H1 (cell line): ENCODE results near the gene CDKL5. TPM values are rescaled to one million over a fixed set of nuclear protein-coding genes. Genes with fewer than 3 reads are reported as not detected.

Experiments used
- CTCF ChIA-PET: fragments of 300-600 bp; sonication (Branson Sonifier 250); formaldehyde crosslinking; loops from one replicate; lab custom pipeline; 2021; ENCODE audit not compliant: partially characterized antibody; lab: Charles Lee
- POLR2A ChIA-PET: fragments of 300-600 bp; sonication (Branson Sonifier 250); formaldehyde crosslinking; loops from one replicate; lab custom pipeline; 2021; ENCODE audit warnings: inconsistent platforms; ENCODE audit not compliant: partially characterized antibody; lab: Charles Lee
- DNase-seq, 2 experiments: peaks; one replicate each; pipeline versions ENCODE4 v3.0.0 to v3.0.0-alpha.2; 2010 to 2022; ENCODE audit warnings: low spot score in 2 of 2, low read depth in 1 of 2, mixed read lengths in 1 of 2
- FAIRE-seq: peaks from 2 replicates; lab custom pipeline; 2011; peaks lifted over from hg19 to GRCh38; lab: Jason Lieb, UNC
- H2AFZ ChIP-seq: 2 replicates; pipeline ENCODE4 v1.8.1; 2012; ENCODE audit warnings: low read length, inconsistent platforms
- H2AK5ac ChIP-seq: 2 replicates; pipeline ENCODE4 v1.6.1; 2013; ENCODE audit warnings: low read depth, low read length
- H2BK120ac ChIP-seq: replicated peaks from 2 replicates; pipeline ENCODE3; 2013; ENCODE audit warnings: low read depth, low read length, inconsistent platforms
- H2BK12ac ChIP-seq: 2 replicates; pipeline ENCODE4 v1.6.1; 2013; ENCODE audit warnings: low read depth, low read length
- H2BK15ac ChIP-seq: 2 replicates; pipeline ENCODE4 v1.6.1; 2013; ENCODE audit warnings: low read length
- H2BK20ac ChIP-seq: 2 replicates; pipeline ENCODE4 v1.6.1; 2013; ENCODE audit warnings: low read length
- H2BK5ac ChIP-seq: 2 replicates; pipeline ENCODE4 v1.6.1; 2013; ENCODE audit warnings: low read depth, low read length
- H3K14ac ChIP-seq: 2 replicates; pipeline ENCODE4 v1.6.1; 2013; ENCODE audit warnings: inconsistent platforms; ENCODE audit not compliant: insufficient read length
- H3K18ac ChIP-seq: 2 replicates; pipeline ENCODE4 v1.6.1; 2013; ENCODE audit warnings: low read length; ENCODE audit errors: extremely low read depth
- H3K23ac ChIP-seq: 2 replicates; pipeline ENCODE4 v1.6.1; 2013; ENCODE audit warnings: inconsistent platforms; ENCODE audit not compliant: insufficient read length
- H3K23me2 ChIP-seq: 2 replicates; pipeline ENCODE4 v1.6.1; 2013; ENCODE audit warnings: low read depth, low read length
- H3K27ac ChIP-seq: 2 replicates; pipeline ENCODE4 v1.6.1; 2011; ENCODE audit warnings: low read depth, low read length, inconsistent platforms
- H3K27me3 ChIP-seq, 4 experiments: replicated peaks in 1 of 4; 1 replicate in 1 of 4; 2 replicates in 3 of 4; pipeline versions ENCODE4 v1.6.1 to v1.8.1; 2011 to 2013; ENCODE audit warnings: low read length in 3 of 4, mild to moderate bottlenecking in 3 of 4, inconsistent platforms in 2 of 4, mixed read lengths in 2 of 4, moderate library complexity in 1 of 4; ENCODE audit not compliant: control insufficient read depth in 3 of 4, insufficient read depth in 3 of 4; ENCODE audit errors: extremely low read depth in 1 of 4
- H3K36me3 ChIP-seq, 4 experiments: 2 replicates each; pipeline versions ENCODE4 v1.6.1 to v1.8.1; 2011 to 2013; ENCODE audit warnings: mild to moderate bottlenecking in 4 of 4, low read length in 3 of 4, moderate library complexity in 2 of 4, control low read depth in 1 of 4, inconsistent platforms in 1 of 4; ENCODE audit not compliant: insufficient read depth in 4 of 4, control insufficient read depth in 2 of 4
- H3K4ac ChIP-seq: replicated peaks from 2 replicates; pipeline ENCODE3; 2013; ENCODE audit warnings: low read length, low read depth, mixed read lengths, inconsistent platforms; ENCODE audit not compliant: insufficient read length
- H3K4me1 ChIP-seq, 4 experiments: replicated peaks in 1 of 4; 1 replicate in 1 of 4; 2 replicates in 3 of 4; pipeline versions ENCODE4 v1.6.1 to v1.8.1; 2011 to 2013; ENCODE audit warnings: low read length in 3 of 4, inconsistent platforms in 2 of 4, mixed read lengths in 1 of 4; ENCODE audit not compliant: insufficient read depth in 4 of 4, control insufficient read depth in 3 of 4
- H3K4me2 ChIP-seq, 2 experiments: 2 replicates each; pipeline versions ENCODE4 v1.6.1 to v1.8.1; 2011 to 2013; ENCODE audit warnings: low read depth in 2 of 2, low read length in 2 of 2, control low read depth in 1 of 2, inconsistent platforms in 1 of 2, mild to moderate bottlenecking in 1 of 2; ENCODE audit not compliant: insufficient read depth in 1 of 2
- H3K4me3 ChIP-seq, 4 experiments: fragments of 200-600, 300-600 bp in 1 of 4; sonication (generic), shearing (Covaris generic), sonication (Bioruptor Twin) in 1 of 4; 2 replicates each; pipeline versions ENCODE4 v1.5.1 to v1.8.1; 2011 to 2016; ENCODE audit warnings: low read length in 4 of 4, low read depth in 3 of 4, control low read depth in 2 of 4, inconsistent platforms in 2 of 4, mild to moderate bottlenecking in 2 of 4, mixed read lengths in 1 of 4, moderate library complexity in 1 of 4; ENCODE audit not compliant: insufficient read depth in 2 of 4; ENCODE audit errors: extremely low read depth in 1 of 4
- H3K56ac ChIP-seq: replicated peaks from 2 replicates; pipeline ENCODE3; 2013; ENCODE audit warnings: low read depth, mild to moderate bottlenecking, mixed read lengths, low read length, inconsistent platforms; ENCODE audit not compliant: insufficient read length
- H3K79me1 ChIP-seq: 2 replicates; pipeline ENCODE4 v1.6.1; 2013; ENCODE audit warnings: low read depth, low read length, control low read depth
- H3K79me2 ChIP-seq, 2 experiments: 2 replicates each; pipeline versions ENCODE4 v1.6.1 to v1.8.1; 2012 to 2013; ENCODE audit warnings: low read length in 2 of 2, mild to moderate bottlenecking in 2 of 2, inconsistent platforms in 1 of 2; ENCODE audit not compliant: insufficient read depth in 2 of 2, control insufficient read depth in 1 of 2
- H3K9ac ChIP-seq, 4 experiments: replicated peaks in 1 of 4; 1 replicate in 1 of 4; 2 replicates in 3 of 4; pipeline versions ENCODE4 v1.6.1 to v1.8.1; 2011 to 2013; ENCODE audit warnings: low read depth in 3 of 4, low read length in 3 of 4, control low read depth in 2 of 4, mild to moderate bottlenecking in 2 of 4, moderate library complexity in 2 of 4, inconsistent platforms in 1 of 4; ENCODE audit errors: extremely low read depth in 1 of 4
- H3K9me3 ChIP-seq, 2 experiments: 2 replicates each; pipeline versions ENCODE4 v1.6.1 to v1.8.1; 2012 to 2013; ENCODE audit warnings: mild to moderate bottlenecking in 2 of 2, moderate library complexity in 2 of 2, control low read depth in 1 of 2, inconsistent platforms in 1 of 2, low read depth in 1 of 2, low read length in 1 of 2, mixed read lengths in 1 of 2; ENCODE audit not compliant: insufficient read depth in 2 of 2
- H4K20me1 ChIP-seq, 2 experiments: replicated peaks in 1 of 2; 2 replicates each; pipeline versions ENCODE3 to v1.8.1; 2011 to 2013; ENCODE audit warnings: inconsistent platforms in 2 of 2, low read length in 2 of 2, mild to moderate bottlenecking in 1 of 2; ENCODE audit not compliant: insufficient read depth in 2 of 2, control insufficient read depth in 1 of 2
- H4K5ac ChIP-seq: 2 replicates; pipeline ENCODE4 v1.6.1; 2013; ENCODE audit warnings: low read length, low read depth, mixed read lengths, inconsistent platforms; ENCODE audit not compliant: insufficient read length
- H4K8ac ChIP-seq: 2 replicates; pipeline ENCODE4 v1.8.0; 2013; ENCODE audit warnings: mild to moderate bottlenecking, moderate library complexity, low read length, inconsistent platforms; ENCODE audit not compliant: insufficient read depth; ENCODE audit errors: extremely low read depth
- H4K91ac ChIP-seq: replicated peaks from 2 replicates; pipeline ENCODE3; 2013; ENCODE audit warnings: low read length, mixed read lengths, inconsistent platforms; ENCODE audit not compliant: insufficient read length
- ASH2L ChIP-seq: fragments of 200-600, 300-600 bp; sonication (generic); IDR thresholded peaks from one replicate; pipeline ENCODE4 v1.7.1; 2017; ENCODE audit warnings: low read length
- CBX8 ChIP-seq: fragments of 300-800, 300-1000 bp; sonication (generic); IDR thresholded peaks from 2 replicates; pipeline ENCODE4 v1.7.1; 2016; ENCODE audit warnings: low read depth, low read length, borderline replicate concordance
- NANOG ChIP-seq: IDR thresholded peaks from 2 replicates; pipeline ENCODE4 v1.6.1; 2011; ENCODE audit warnings: low read length, low read depth, mild to moderate bottlenecking, inconsistent platforms; ENCODE audit not compliant: insufficient read depth, poor library complexity, severe bottlenecking
- WGBS, 2 experiments: shearing (Covaris generic) in 1 of 2; methylation state at CpG; one replicate each; pipeline versions ENCODE4 v1.1.6 to v1.1.7; 2013 to 2015; ENCODE audit warnings: low lambda C conversion rate in 2 of 2, mixed read lengths in 2 of 2, inconsistent platforms in 1 of 2, low coverage in 1 of 2, missing lambda C conversion rate in 1 of 2; ENCODE audit not compliant: insufficient replicate concordance in 2 of 2, insufficient coverage in 1 of 2, insufficient read length in 1 of 2; ENCODE audit errors: extremely low coverage in 1 of 2, missing lambda C conversion rate in 1 of 2; 5-methylcytosine and 5-hydroxymethylcytosine counted together
- polyA plus RNA-seq, 7 experiments: library from polyadenylated mRNA; depleted of rRNA in 3 of 7; stranded (reverse) in 5 of 7; unstranded in 2 of 7; fragments of >200 nt in 5 of 7; fragments of 200-250 nt in 2 of 7; gene quantifications; 1 replicate in 5 of 7; 2 replicates in 1 of 7; 4 replicates in 1 of 7; pipeline versions ENCODE4 v1.2.1 to v1.2.3, GENCODE V29; 2011 to 2013; ENCODE audit warnings: missing spikeins in 2 of 7, mixed read lengths in 2 of 7
- total RNA-seq: library from RNA; stranded (reverse); fragmentation: NEBNext Ultra II Directional; extraction: Animal tissue kit (Norgen Biotek cat#: 25700); gene quantifications from 2 replicates; pipeline ENCODE4 v1.2.1, GENCODE V29; 2021

CDKL5 gene
- total and polyA plus RNA-seq, 2 of the 8 experiments (the other 6 are each of a cell fraction or from before 2014, with no cell fraction given): 5.5 to 15.6 TPM

DNA sequence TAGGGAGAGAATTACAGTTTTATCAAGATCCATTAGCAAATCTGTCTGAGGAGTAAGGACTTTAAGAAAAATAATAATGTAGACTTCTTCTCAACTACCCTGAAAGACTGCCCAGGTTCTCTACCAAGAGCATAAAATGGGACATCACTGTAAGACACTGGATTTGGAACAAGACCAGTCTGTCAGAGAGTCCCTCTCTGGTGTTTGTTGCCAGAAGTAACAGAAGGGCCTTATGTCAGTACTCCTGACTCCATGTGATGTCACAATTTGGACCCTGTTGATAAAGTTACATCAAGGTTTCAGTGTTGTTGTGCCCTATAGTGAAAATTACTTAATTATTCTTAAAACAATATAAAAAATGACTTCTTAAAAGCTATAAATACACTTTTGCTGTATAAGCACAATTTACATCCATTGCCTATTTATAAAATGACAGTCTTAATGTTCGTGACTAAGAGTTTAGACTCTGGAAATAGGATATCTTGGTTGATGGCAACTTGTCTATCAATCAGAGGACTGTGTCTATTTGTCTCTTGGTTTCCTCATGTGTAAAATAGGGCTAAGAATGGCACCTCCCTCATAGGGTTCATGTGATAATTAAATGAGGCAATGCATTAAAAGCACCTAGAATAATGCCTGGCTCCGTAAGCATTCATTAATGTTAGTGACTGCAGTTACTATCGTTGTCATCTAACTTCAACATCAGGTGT, 188.7 kb downstream of the CDKL5 start:
- Histone ChIP-seq H3K23ac (no peak overlapping the region), H3K4me3 (no peak overlapping the region), H4K8ac (no peak overlapping the region), H3K14ac (no peak overlapping the region), H2BK15ac (no peak overlapping the region), H3K4me1 (no peaks in the 10 kb centered on the region), H2BK120ac (no peak overlapping the region), H3K56ac (no peak overlapping the region), H4K5ac (no peak overlapping the region), H3K36me3 (peaks cover 2 to 17% (median 7%) of the 10 kb centered on the region in 4 experiments; a peak in 5 of 8 replicates), H3K4me2 (no peak overlapping the region), H2BK12ac (no peak overlapping the region), H2AFZ (no peak overlapping the region), H3K9me3 (no peaks in the 10 kb centered on the region), H3K27me3 (no peaks in the 10 kb centered on the region), H3K79me2 (no peaks in the 10 kb centered on the region), H4K91ac (no peak overlapping the region), H3K27ac (no peak overlapping the region), H2BK20ac (no peak overlapping the region), H2AK5ac (no peak overlapping the region), H3K23me2 (no peaks in the 10 kb centered on the region), H3K18ac (no peak overlapping the region), H2BK5ac (no peak overlapping the region), H4K20me1 (peaks cover 0 to 1% of the 10 kb centered on the region in 2 experiments), H3K79me1 (no peaks in the 10 kb centered on the region), H3K4ac (no peak overlapping the region), H3K9ac (no peak overlapping the region)
- ChIA-PET CTCF (no interaction called here), POLR2A (no interaction called here)
- FAIRE-seq (no peak), DNase-seq (no peak)
- WGBS, 2 experiments: 88% methylated on average over 2 of the region's 3 CpGs; no CpG with 5 or more reads in 1 of the 2 experiments
- TF ChIP-seq ASH2L (no peak), CBX8 (no peak), NANOG (no peak)
